Vagina (tissue), 2 donors: ENCODE data around the gene TBC1D19.

Experiments used
- POLR2A ChIP-seq, 2 donors: fragments of 450-650 bp; IDR thresholded peaks; one replicate each; pipeline ENCODE4 v1.6.1; 2017; ENCODE audit warnings: antibody characterized with exemption in 2 of 2, mild to moderate bottlenecking in 2 of 2, moderate library complexity in 2 of 2
- POLR2AphosphoS5 ChIP-seq, 2 donors: sonication (generic); formaldehyde crosslinking; IDR thresholded peaks; one replicate each; pipeline ENCODE4 v1.9.0; 2017; ENCODE audit warnings: antibody characterized with exemption in 2 of 2, mild to moderate bottlenecking in 2 of 2, low read depth in 1 of 2; ENCODE audit not compliant: insufficient read depth in 1 of 2

GRCh38 chr4:26785810-26786209 lies 201.9 kb downstream of the TBC1D19 start:
- TF ChIP-seq POLR2AphosphoS5 (IDR thresholded peaks at IDR 0.05; ENCODE audit: insufficient read depth in 1 of 2, low read depth in 1 of 2): no peak
- no peak for TF ChIP-seq POLR2A (IDR thresholded peaks at IDR 0.05)
